NCI-H226 (cell line): Measurements from ENCODE around the gene E2F4.

ENCODE experiments used
- DNase-seq: peaks from one replicate; pipeline ENCODE4 v3.0.0-alpha.2; 2015

Gene E2F4

GRCh38 chr16:67193536-67193935 lies 1.6 kb downstream of the E2F4 start:
- no peak for DNase-seq

- no peak for DNase-seq
Observed at GRCh38 chr16:67194260-67194659, 2.3 kb downstream of the E2F4 start.

DNA sequence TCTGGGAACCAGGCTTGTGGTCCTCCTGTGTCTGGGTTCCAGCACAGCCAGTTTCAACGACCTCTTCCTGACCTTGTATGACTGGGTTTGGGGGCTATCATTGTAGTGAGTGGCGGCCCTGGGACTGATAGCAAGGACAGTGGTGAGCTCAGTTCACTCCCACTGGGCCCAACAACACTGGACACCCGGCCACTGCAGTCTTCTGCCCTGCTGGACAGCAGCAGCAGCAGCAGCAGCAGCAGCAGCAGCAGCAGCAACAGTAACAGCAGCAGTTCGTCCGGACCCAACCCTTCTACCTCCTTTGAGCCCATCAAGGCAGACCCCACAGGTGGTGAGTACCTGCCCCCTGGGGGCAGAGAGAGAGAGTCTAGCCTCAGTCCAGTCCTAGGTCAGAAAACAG lies 3.7 kb downstream of the E2F4 start:
- no peak for DNase-seq

GRCh38 chr16:67196881-67197280 lies 4.9 kb downstream of the E2F4 start:
- DNase-seq = no peak

DNA sequence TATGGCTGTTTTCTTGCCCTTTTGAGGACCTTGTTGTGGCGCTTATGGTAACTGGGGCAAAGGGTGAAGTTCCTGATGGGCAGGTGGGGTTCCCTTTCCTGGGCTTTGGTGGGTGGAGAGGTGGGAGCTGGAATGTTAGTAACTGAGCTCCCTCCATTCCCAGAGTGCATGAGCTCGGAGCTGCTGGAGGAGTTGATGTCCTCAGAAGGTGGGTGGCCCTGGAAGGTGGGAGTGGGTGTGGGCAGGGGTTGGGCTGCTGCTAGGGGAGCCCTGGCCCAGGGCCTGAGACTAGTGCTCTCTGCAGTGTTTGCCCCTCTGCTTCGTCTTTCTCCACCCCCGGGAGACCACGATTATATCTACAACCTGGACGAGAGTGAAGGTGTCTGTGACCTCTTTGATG lies 5.7 kb downstream of the E2F4 start:
- DNase-seq = no peak

DNA sequence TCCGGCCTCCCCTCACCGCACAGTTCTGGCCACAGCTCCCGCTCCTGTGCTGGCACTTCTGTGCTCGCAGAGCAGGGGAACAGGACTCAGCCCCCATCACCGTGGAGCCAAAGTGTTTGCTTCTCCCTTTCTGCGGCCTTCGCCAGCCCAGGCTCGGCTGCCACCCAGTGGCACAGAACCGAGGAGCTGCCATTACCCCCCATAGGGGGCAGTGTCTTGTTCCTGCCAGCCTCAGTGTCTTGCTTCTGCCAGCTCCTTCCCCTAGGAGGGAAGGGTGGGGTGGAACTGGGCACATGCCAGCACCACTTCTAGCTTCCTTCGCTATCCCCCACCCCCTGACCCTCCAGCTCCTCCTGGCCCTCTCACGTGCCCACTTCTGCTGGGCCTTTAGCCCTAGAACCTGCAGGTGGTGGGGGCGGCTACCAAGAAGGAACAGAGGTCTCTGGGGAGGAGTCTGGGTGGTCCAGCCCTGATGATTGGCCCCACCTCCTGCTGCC lies 6.3 kb downstream of the E2F4 start:
- DNase-seq = peak; percentile 33

- peak; percentile 44 for DNase-seq
Observed at GRCh38 chr16:67199011-67199807, 7.3 kb downstream of the E2F4 start, which contains the start of gene ELMO3. TSS of gene ELMO3 (plus strand) at chr16:67199131. CDS start at chr16:67199327, 196 bp downstream.

DNA sequence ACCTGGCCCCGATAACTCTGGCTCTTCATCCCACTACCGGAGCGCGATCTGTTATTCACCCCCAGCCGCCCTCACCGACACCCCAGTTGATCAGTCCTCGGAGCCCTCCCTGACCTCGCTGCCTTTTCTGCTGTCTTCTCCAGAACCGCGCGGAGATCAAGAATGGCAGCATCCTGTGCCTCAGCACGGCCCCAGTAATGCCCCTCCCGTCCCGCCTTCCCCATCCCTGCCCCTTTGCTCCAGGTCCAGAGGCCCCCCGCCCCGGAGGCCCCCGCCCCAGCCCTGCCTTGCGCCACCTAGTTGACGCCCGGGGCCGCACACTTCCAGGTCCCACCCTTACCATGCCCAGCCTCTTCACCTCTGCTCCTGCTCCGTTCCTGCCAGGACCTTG lies 7.8 kb downstream of the E2F4 start:
- no peak for DNase-seq

DNA sequence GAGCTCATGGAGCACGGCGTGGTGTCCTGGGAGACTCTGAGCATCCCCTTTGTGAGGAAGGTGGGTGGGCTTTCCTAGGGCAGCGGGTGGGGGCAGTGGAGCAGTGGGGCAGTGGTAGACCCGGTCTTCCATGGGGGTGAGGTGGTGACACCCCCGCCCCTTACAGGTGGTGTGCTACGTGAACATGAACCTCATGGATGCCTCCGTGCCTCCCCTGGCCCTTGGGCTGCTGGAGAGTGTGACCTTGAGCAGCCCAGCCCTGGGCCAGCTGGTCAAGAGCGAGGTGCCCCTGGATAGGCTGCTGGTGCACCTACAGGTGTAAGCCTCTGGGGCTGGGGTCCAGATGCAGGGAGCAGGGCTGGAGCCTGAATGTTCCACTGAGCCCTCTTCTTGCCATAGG lies 8.5 kb downstream of the E2F4 start:
- no peak for DNase-seq

- no peak for DNase-seq
Observed at GRCh38 chr16:67201411-67202345, 9.7 kb downstream of the E2F4 start.

- no peak for DNase-seq
Observed at GRCh38 chr16:67202426-67202825, 10.5 kb downstream of the E2F4 start.

- no peak for DNase-seq
Observed at GRCh38 chr16:67202956-67203493, 11.1 kb downstream of the E2F4 start.

DNA sequence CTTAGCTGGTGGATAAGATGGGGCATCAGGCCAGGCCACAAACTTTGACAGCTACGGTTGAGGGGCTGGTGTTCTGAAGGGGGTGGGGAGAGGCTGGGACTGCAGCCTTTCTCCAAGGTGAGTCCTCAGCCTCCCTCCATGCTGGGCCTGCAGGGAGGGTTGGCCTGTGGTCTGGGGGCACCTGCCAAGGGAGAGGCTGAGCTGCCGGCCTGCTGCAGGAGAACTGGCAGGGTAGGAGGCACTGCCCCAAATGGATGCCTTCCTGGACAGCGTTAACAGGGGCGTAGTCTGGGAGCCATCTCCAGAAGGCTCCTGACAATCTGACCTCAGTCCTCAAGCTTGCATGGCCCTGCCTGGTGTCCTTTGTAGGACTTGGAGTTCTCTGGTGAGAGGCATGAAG lies 12.1 kb downstream of the E2F4 start:
- no peak for DNase-seq

DNA sequence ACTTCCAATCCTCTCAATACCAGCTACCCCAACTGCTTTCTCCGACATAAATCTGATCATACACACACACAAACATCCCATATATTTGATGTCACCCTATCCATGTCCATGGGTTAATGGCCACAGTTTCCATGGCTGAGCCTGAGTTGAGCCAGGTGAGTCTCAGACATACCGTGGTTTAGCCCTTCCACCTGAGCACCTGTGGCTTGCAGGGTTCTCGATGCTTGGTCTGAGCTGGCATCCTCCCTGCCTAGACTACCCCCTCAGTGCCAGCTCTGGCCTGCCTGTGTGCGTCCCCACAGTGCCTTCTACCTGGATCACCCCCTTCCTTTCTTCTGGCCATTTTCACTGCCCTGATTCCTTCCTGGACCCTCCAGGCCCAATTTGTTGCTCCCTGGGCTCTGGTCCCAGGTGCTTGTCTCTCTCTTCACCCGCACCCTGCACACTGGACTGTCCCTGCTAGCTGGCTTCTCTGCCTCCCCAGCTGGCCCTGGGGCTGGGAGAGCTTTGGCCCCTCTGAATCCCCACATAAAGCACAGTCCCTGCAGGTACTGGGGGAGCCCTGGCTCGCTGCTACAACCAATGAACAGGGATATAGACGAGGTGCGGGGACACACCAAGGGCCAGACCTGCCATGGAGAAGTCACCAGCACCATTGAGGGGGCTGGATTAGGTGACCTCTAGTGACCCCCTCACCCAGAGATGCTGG lies 14.3 kb downstream of the E2F4 start:
- DNase-seq = no peak

DNA sequence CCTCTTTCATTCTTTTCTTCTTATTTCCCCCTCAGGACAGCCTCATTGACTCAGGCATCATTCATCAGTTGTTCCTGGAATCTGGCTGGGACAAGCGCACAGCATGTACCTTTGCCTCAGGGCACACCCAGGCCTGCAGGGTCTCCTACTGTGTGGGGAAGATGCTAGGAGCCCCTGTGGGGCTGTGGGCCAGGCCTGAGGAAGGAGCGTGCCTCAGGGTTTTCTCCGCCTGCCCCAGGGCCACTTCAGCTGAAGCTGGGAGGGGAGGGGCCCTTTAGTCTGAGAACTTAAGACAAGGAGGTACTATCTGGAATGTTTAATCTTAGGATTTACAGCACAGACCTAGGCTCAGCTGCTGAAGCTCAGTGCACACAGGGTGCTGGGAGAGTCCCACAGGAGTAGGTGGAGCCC lies 14.9 kb downstream of the E2F4 start:
- no peak for DNase-seq

- no peak for DNase-seq
Observed at GRCh38 chr16:67207249-67208091, 15.5 kb downstream of the E2F4 start.

GRCh38 chr16:67208154-67208896 lies 16.4 kb downstream of the E2F4 start:
- no peak for DNase-seq

DNA sequence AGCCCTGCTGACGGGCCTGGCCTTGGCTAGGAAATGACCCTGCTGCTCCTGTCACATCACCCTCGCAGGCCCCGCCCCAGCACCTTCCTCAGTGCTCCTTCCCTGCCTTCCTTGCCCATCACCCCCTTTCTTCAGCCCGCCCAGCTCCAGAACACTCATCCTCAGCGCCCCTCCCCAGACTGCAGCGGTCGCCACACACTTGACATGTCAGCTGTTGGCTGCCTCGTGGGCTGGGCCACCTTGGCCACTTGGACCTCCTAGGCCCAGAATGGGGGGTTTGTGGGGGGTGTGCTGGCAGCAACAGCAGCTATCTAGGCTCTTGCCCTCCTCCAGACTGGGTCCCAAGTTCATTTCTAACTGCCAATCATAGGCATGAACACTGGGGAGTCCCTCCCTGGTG lies 17.6 kb downstream of the E2F4 start:
- DNase-seq = no peak

DNA sequence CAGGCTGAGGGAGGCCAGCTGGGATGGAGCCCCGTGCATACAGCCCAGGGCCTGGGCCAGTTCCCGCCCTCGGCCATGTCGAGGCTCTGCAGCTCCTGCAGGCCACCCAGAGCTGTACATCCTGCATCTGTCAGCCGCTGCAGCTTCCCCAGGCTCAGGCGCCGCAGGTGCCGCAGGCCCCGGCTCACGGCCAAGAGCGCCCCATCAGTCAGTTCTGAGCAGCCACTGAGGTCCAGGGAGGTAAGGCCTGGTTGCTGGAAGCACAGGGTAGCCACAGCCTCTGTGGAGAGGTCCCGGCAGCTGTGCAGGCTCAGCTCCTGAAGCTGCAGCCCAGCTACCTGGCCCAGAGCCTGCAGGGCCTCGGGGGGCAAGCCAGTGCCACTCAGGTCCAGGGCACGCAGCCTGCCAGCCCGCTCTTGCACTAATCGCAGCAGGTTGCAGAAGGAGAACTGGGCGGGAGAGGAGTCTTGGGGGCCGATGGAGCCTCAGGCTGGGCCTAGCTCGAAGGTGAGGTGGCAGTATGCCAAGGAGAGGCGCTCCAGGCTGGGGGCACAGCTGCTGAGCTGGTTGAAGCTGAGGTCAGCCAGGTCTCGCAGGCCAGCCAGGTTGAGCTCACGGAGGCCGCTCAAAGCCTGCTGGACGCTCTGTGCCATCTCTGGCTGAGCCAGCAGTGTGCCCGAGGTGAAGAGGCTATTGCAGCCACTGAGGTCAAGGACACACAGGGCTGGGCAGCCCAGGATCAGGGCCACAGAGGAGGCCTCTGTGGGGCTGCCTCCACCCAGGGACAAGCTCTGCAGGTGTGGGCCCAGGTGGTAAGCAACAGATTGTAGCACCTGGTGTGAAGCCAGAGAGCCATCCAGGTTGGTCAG lies 18.3 kb downstream of the E2F4 start:
- no peak for DNase-seq

- DNase-seq = no peak
Observed at GRCh38 chr16:67211674-67212073, 19.7 kb downstream of the E2F4 start.
